Keratinocyte (primary cell): ENCODE results near the gene APC. TPM values are rescaled to one million over a fixed set of nuclear protein-coding genes. Genes with fewer than 3 reads are reported as not detected.

Source experiments
- DNase-seq: peaks from one replicate; pipeline ENCODE4 v3.0.0-alpha.2; 2011; ENCODE audit warnings: low read depth, missing footprints, low spot score
- FAIRE-seq: peaks from 2 replicates; lab custom pipeline; 2011; peaks lifted over from hg19 to GRCh38; lab: Jason Lieb, UNC
- H2AFZ ChIP-seq: 2 replicates; pipeline ENCODE4 v1.6.0; 2012; ENCODE audit warnings: low read length, control low read depth, inconsistent platforms; ENCODE audit not compliant: control insufficient read depth
- H3K27ac ChIP-seq: 2 replicates; pipeline ENCODE4 v1.5.1; 2011; ENCODE audit warnings: low read length; ENCODE audit not compliant: control insufficient read depth, insufficient read depth
- H3K27me3 ChIP-seq: 3 replicates; pipeline ENCODE4 v1.6.0; 2011; ENCODE audit warnings: low read length; ENCODE audit not compliant: control insufficient read depth, insufficient read depth; ENCODE audit errors: extremely low read depth
- H3K36me3 ChIP-seq, 2 experiments: 2 replicates in 1 of 2; 3 replicates in 1 of 2; pipeline ENCODE4 v1.5.1; 2011; ENCODE audit warnings: low read length in 2 of 2, mild to moderate bottlenecking in 1 of 2; ENCODE audit not compliant: control insufficient read depth in 2 of 2, insufficient read depth in 2 of 2; ENCODE audit errors: extremely low read depth in 1 of 2
- H3K4me1 ChIP-seq: 3 replicates; pipeline ENCODE4 v1.5.1; 2011; ENCODE audit warnings: low read length; ENCODE audit not compliant: control insufficient read depth, insufficient read depth; ENCODE audit errors: extremely low read depth
- H3K4me2 ChIP-seq: 3 replicates; pipeline ENCODE4 v1.6.0; 2011; ENCODE audit warnings: low read depth, low read length; ENCODE audit not compliant: control insufficient read depth, insufficient read depth; ENCODE audit errors: extremely low read depth
- H3K4me3 ChIP-seq, 3 experiments: fragments of 200-600 bp in 1 of 3; sonication (generic) in 1 of 3; 2 replicates in 2 of 3; 3 replicates in 1 of 3; pipeline ENCODE4 v1.5.1; 2011 to 2016; ENCODE audit warnings: low read length in 3 of 3, mild to moderate bottlenecking in 3 of 3, control low read depth in 2 of 3, inconsistent platforms in 1 of 3, low read depth in 1 of 3, mixed read lengths in 1 of 3, mixed run types in 1 of 3, moderate library complexity in 1 of 3; ENCODE audit not compliant: control insufficient read depth in 2 of 3, insufficient read depth in 2 of 3; ENCODE audit errors: extremely low read depth in 1 of 3
- H3K79me2 ChIP-seq: 2 replicates; pipeline ENCODE4 v1.6.0; 2012; ENCODE audit warnings: low read length; ENCODE audit not compliant: control insufficient read depth, insufficient read depth
- H3K9ac ChIP-seq: 3 replicates; pipeline ENCODE4 v1.6.0; 2011; ENCODE audit warnings: low read length; ENCODE audit not compliant: control insufficient read depth, insufficient read depth; ENCODE audit errors: extremely low read depth
- H3K9me1 ChIP-seq: 3 replicates; pipeline ENCODE4 v1.6.0; 2011; ENCODE audit warnings: low read length; ENCODE audit not compliant: control insufficient read depth, insufficient read depth; ENCODE audit errors: extremely low read depth
- H3K9me3 ChIP-seq: 2 replicates; pipeline ENCODE4 v1.5.1; 2012; ENCODE audit warnings: low read depth, low read length; ENCODE audit not compliant: control insufficient read depth
- H4K20me1 ChIP-seq: 3 replicates; pipeline ENCODE4 v1.6.0; 2011; ENCODE audit warnings: low read length; ENCODE audit not compliant: control insufficient read depth, insufficient read depth; ENCODE audit errors: extremely low read depth
- EZH2 ChIP-seq: IDR thresholded peaks from one replicate; pipeline ENCODE4 v1.6.1; 2012; ENCODE audit warnings: inconsistent platforms, mild to moderate bottlenecking, low read length, moderate library complexity
- dilution Hi-C: fragments of 300-500 bp; cut with MboI; formaldehyde crosslinking; loops from one replicate; pipeline ENCODE4 v1.7.0; 2020; ENCODE audit warnings: low sequenced_read_pairs; ENCODE audit not compliant: extremely low pct_ligation_motif_present
- polyA plus RNA-seq, 5 experiments: library from polyadenylated mRNA; depleted of rRNA in 3 of 5; stranded (reverse) in 3 of 5; stranded (forward) in 1 of 5; unstranded in 1 of 5; fragments of >200 nt; gene quantifications; 1 replicate in 1 of 5; 2 replicates in 3 of 5; 3 replicates in 1 of 5; pipeline versions ENCODE4 v1.2.1 to v1.2.3, GENCODE V29; 2011 to 2012; ENCODE audit warnings: missing spikeins in 2 of 5, low read depth in 1 of 5, low replicate concordance in 1 of 5
- TF ChIP-seq, protein P1 (sequence below), 3 experiments: IDR thresholded peaks in 1 of 3; conservative IDR thresholded peaks in 1 of 3; optimal IDR thresholded peaks in 1 of 3; 2 replicates in 2 of 3; 3 replicates in 1 of 3; pipeline versions ENCODE3 to v1.5.1; 2011; ENCODE audit warnings: low read length in 3 of 3, mild to moderate bottlenecking in 3 of 3, moderate library complexity in 2 of 3, control low read depth in 1 of 3, inconsistent platforms in 1 of 3; ENCODE audit not compliant: insufficient read depth in 2 of 3; ENCODE audit errors: extremely low read depth in 1 of 3

Gene APC
- polyA plus RNA-seq, 1 donor (not counting 4 experiments of a cell fraction or from before 2014, with no cell fraction given) = 16.5 TPM

DNA sequence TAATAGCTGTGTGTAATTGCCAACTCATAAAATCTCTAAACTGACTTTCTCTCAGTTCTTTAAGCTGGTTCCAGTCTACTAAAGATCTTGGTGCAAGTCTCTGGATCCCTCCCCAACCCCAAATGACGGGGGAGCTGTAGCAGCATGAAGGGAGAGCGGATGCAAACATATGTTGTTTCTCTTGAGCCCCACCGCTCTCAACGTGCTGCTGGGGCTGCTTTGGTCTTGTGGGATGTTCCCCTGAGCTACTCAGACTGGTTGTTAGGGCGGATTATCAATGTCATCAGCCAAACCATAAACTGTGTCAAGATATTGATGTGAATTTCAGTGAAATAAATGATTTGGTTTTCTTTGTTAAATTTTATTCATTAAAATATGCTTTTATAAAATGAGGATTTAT is 40.9 kb upstream of the APC start:
- TF ChIP-seq, protein P1, sequence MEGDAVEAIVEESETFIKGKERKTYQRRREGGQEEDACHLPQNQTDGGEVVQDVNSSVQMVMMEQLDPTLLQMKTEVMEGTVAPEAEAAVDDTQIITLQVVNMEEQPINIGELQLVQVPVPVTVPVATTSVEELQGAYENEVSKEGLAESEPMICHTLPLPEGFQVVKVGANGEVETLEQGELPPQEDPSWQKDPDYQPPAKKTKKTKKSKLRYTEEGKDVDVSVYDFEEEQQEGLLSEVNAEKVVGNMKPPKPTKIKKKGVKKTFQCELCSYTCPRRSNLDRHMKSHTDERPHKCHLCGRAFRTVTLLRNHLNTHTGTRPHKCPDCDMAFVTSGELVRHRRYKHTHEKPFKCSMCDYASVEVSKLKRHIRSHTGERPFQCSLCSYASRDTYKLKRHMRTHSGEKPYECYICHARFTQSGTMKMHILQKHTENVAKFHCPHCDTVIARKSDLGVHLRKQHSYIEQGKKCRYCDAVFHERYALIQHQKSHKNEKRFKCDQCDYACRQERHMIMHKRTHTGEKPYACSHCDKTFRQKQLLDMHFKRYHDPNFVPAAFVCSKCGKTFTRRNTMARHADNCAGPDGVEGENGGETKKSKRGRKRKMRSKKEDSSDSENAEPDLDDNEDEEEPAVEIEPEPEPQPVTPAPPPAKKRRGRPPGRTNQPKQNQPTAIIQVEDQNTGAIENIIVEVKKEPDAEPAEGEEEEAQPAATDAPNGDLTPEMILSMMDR (optimal IDR thresholded peaks at IDR 0.05 in 1 of 3, IDR thresholded peaks at IDR 0.05 in 1 of 3, conservative IDR thresholded peaks at IDR 0.05 in 1 of 3; ENCODE audit: extremely low read depth in 1 of 3, insufficient read depth in 2 of 3, low read length in 3 of 3) = no peak
- TF ChIP-seq EZH2 = no peak
- Histone ChIP-seq H3K4me2 (no peak overlapping the region), H3K4me1 (no peaks in the 10 kb centered on the region), H3K4me3 (no peak overlapping the region), H3K36me3 (no peaks in the 10 kb centered on the region), H3K27me3 (no peaks in the 10 kb centered on the region), H4K20me1 (no peaks in the 10 kb centered on the region), H3K27ac (no peak overlapping the region), H3K9me1 (no peaks in the 10 kb centered on the region), H3K9me3 (no peaks in the 10 kb centered on the region), H2AFZ (no peak overlapping the region), H3K9ac (no peak overlapping the region), H3K79me2 (no peaks in the 10 kb centered on the region)
- FAIRE-seq (no peak), DNase-seq (no peak)
- dilution Hi-C loops = no loop called here

DNA sequence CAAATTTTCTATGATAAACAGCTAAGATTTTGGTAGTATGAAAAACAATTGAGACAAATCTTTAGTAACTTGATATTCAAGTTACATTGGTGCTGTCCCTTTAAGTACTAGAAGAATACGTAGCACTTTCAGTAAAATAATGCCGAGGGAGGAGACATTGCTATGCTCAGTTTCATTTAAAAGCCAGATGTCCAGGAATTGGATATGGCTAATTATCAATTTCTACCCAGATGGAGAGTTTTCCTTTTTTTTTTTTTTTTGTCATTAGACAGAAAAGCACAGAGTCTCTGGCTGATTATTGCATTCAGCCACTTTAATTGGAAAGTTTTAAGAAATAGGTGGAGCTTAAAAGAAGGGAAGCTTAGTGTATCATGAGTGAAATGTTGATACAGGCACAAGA is 40.4 kb upstream of the APC start:
- H3K4me2 ChIP-seq = no peak overlapping the region
- FAIRE-seq = no peak
- no peak for TF ChIP-seq EZH2
- TF ChIP-seq, protein P1 (optimal IDR thresholded peaks at IDR 0.05 in 1 of 3, IDR thresholded peaks at IDR 0.05 in 1 of 3, conservative IDR thresholded peaks at IDR 0.05 in 1 of 3; ENCODE audit: extremely low read depth in 1 of 3, insufficient read depth in 2 of 3, low read length in 3 of 3) = no peak
- no peak overlapping the region for H2AFZ ChIP-seq
- H3K27ac ChIP-seq = no peak overlapping the region
- no peaks in the 10 kb centered on the region for H3K27me3 ChIP-seq
- dilution Hi-C loops = no loop called here
- no peak for DNase-seq
- no peaks in the 10 kb centered on the region for H3K9me1 ChIP-seq
- H3K4me1 ChIP-seq = no peaks in the 10 kb centered on the region
- H3K79me2 ChIP-seq = no peaks in the 10 kb centered on the region
- H3K9me3 ChIP-seq = no peaks in the 10 kb centered on the region
- no peaks in the 10 kb centered on the region for H4K20me1 ChIP-seq
- H3K36me3 ChIP-seq = no peaks in the 10 kb centered on the region
- no peak overlapping the region for H3K9ac ChIP-seq
- no peak overlapping the region for H3K4me3 ChIP-seq
